Activated CD4-positive, CD25-positive, alpha-beta regulatory T cell (primary cell): ENCODE results near the gene IFIT2.
"Not testable (repeated sequence)": the region's sequence is repeated elsewhere in the genome, so short reads cannot be mapped to it uniquely, and the experiment has no call there.

Experiments used
- DNase-seq, 4 experiments: peaks; one replicate each; lab custom pipeline; 2025; lab: John Stamatoyannopoulos, UW

Gene IFIT2

GRCh38 chr10:89342206-89342958 lies 40.5 kb downstream of the IFIT2 start:
- no peak for DNase-seq

- DNase-seq = no peak
Measured at GRCh38 chr10:89343089-89343767, 41.4 kb downstream of the IFIT2 start.

DNA sequence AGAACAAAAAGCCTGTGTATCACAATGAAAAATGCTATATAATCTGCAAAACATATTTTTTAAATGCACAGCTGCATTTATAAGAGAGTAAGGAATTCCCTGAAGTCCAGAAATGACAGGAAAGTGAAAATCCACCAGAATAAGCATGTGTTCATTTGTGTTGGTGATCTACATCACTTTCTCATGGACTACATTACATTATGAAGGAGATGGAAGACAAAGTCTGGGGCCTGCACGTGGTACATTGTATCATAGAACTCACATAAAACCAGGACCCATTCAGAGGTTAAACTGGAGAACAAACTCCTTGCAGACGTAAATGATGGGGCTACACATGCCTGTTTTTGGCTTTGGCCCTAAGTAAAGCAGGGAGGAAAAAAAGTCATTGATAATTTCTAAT lies 42.3 kb downstream of the IFIT2 start:
- DNase-seq = no peak

- DNase-seq = no peak
Measured at GRCh38 chr10:89345367-89346000, 43.6 kb downstream of the IFIT2 start.

GRCh38 chr10:89346405-89347254 lies 44.8 kb downstream of the IFIT2 start:
- no peak for DNase-seq

GRCh38 chr10:89347701-89348457 lies 46.0 kb downstream of the IFIT2 start:
- no peak for DNase-seq

DNA sequence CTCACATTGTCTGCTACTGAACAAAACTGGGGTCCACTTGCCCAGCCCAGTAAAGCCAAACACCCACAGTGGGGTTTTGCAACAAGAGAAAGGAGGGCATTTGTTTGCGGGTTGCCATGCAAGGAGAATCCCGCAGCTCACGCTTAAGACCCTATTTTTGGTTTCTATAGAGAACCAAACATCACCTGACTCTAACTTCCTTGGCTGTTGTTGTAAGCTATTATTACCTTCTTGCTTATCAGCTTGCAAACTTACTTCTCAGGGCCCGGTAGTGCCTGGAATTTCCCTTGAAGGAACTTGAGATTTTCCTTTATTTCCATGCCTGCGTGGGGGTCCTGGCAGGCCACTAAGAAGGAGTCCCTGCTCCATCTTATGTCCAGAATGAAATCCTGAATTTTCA lies 46.6 kb downstream of the IFIT2 start:
- DNase-seq = no peak

DNA sequence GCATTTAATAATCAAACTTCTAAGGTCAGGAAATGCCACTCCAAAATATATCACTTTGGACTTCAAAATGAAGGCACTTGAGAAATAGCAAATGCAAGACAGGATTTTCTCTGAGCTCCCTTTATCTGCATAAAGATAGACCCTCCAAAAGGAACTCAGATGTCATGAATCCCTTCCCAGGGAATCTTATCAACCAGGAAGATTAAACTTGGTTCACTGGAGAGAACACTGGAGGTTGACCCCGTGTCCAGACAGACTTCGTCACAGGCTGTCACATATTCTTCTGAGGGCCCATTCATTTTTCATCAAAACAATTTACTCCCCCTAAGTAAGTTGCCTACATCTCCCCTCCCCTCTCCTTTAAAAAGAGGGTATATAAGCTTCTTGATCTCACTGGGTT lies 47.1 kb downstream of the IFIT2 start:
- no peak for DNase-seq

- not testable (repeated sequence) for DNase-seq
Measured at GRCh38 chr10:89350631-89351315, 48.9 kb downstream of the IFIT2 start.

GRCh38 chr10:89351412-89351779 lies 49.5 kb downstream of the IFIT2 start:
- DNase-seq = no peak

- DNase-seq = no peak
Measured at GRCh38 chr10:89351780-89352597, 50.1 kb downstream of the IFIT2 start.

GRCh38 chr10:89352802-89353201 lies 51.0 kb downstream of the IFIT2 start:
- no peak for DNase-seq

DNA sequence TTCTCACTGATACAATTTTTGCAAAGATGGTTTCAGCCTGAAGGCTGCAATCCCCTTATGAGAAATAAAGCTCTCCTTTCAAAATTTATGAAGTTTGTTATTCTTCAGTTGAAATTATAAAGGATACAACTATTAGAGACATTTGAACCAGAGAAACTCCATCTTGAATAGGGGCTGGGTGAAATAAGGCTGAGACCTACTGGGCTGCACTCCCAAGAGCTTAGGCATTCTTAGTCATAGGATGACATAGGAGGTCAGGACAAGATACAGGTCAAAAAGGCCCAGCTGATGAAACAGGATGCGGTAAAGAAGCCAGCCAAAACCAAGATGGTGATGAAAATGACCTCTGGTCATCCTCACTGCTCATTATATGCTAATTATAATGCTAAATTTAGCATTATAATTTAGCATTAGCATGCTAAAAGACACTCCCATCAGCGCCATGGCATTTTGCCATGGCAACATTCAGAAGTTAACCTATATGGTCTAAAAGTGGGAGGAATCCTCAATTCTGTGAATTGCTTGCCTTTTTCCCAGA lies 53.6 kb downstream of the IFIT2 start:
- DNase-seq = no peak

- no peak for DNase-seq
Measured at GRCh38 chr10:89357096-89357495, 55.2 kb downstream of the IFIT2 start.

DNA sequence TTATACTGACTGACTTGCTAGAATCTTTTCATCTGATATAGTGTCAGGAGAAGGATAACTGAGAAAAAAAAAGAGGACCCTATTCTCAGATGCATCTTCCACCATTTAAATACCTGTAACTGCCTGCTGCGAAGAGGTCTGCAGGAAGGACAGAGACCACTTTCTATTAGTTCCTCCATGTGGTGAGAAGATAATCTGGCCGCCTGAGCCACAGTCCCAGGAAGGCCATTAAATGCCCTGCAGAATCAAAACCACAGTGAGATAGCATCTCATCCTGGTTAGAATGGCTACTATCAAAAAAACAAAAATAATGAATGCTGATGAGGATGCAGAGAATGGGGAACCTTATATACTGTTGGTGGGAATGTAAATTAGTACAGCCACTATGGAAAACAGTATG lies 56.1 kb downstream of the IFIT2 start:
- DNase-seq = no peak
